Mesenchymal stem cell (in vitro differentiated cells and primary cell): ENCODE data around the gene RERE.
"Not testable (repeated sequence)": the region's sequence is repeated elsewhere in the genome, so short reads cannot be mapped to it uniquely, and the experiment has no call there.

Experiments used
- DNase-seq: peaks from one replicate; pipeline ENCODE4 v3.0.0-alpha.2; 2013
- H2AFZ ChIP-seq: one replicate; pipeline ENCODE4 v1.6.1; 2013; ENCODE audit warnings: low read depth, mild to moderate bottlenecking, control low read depth, inconsistent platforms, low read length, moderate library complexity
- H2AK5ac ChIP-seq: 2 replicates; pipeline ENCODE4 v1.6.1; 2013; ENCODE audit warnings: low read length, moderate library complexity, mild to moderate bottlenecking, inconsistent platforms; ENCODE audit not compliant: severe bottlenecking
- H2BK120ac ChIP-seq: one replicate; pipeline ENCODE4 v1.6.1; 2013; ENCODE audit warnings: low read depth, mild to moderate bottlenecking, inconsistent platforms, low read length, moderate library complexity
- H2BK12ac ChIP-seq, 2 experiments: one replicate each; pipeline ENCODE4 v1.6.1; 2013; ENCODE audit warnings: inconsistent platforms in 2 of 2, low read length in 2 of 2, mild to moderate bottlenecking in 2 of 2, moderate library complexity in 2 of 2, control low read depth in 1 of 2
- H2BK15ac ChIP-seq: one replicate; pipeline ENCODE4 v1.6.1; 2013; ENCODE audit warnings: mild to moderate bottlenecking, low read depth, inconsistent platforms; ENCODE audit not compliant: poor library complexity, severe bottlenecking
- H2BK5ac ChIP-seq: 2 replicates; pipeline ENCODE4 v1.6.1; 2013; ENCODE audit warnings: low read depth, mild to moderate bottlenecking, low read length, control low read depth, inconsistent platforms; ENCODE audit not compliant: poor library complexity, severe bottlenecking
- H3K14ac ChIP-seq, 2 experiments: one replicate each; pipeline ENCODE4 v1.6.1; 2013; ENCODE audit warnings: inconsistent platforms in 2 of 2, low read length in 2 of 2, control low read depth in 1 of 2, mild to moderate bottlenecking in 1 of 2, moderate library complexity in 1 of 2
- H3K18ac ChIP-seq, 2 experiments: one replicate each; pipeline ENCODE4 v1.6.1; 2013; ENCODE audit warnings: inconsistent platforms in 2 of 2, low read length in 2 of 2, control low read depth in 1 of 2, low read depth in 1 of 2, mild to moderate bottlenecking in 1 of 2
- H3K23ac ChIP-seq, 2 experiments: one replicate each; pipeline ENCODE4 v1.6.1; 2013; ENCODE audit warnings: inconsistent platforms in 2 of 2, low read length in 2 of 2, mild to moderate bottlenecking in 2 of 2, moderate library complexity in 2 of 2, control low read depth in 1 of 2
- H3K27ac ChIP-seq: 2 replicates; pipeline ENCODE4 v1.5.1; 2013; ENCODE audit warnings: mild to moderate bottlenecking, moderate library complexity, low read length, control low read depth, inconsistent platforms; ENCODE audit not compliant: poor library complexity, severe bottlenecking
- H3K27me3 ChIP-seq, 2 experiments: 2 replicates each; pipeline versions ENCODE4 v1.6.1 to v1.7.0; 2013; ENCODE audit warnings: low read length in 2 of 2, mild to moderate bottlenecking in 2 of 2, moderate library complexity in 2 of 2, control low read depth in 1 of 2, inconsistent platforms in 1 of 2; ENCODE audit not compliant: control insufficient read depth in 1 of 2, insufficient read depth in 1 of 2
- H3K36me3 ChIP-seq, 2 experiments: 2 replicates each; pipeline versions ENCODE4 v1.6.1 to v1.7.0; 2013; ENCODE audit warnings: low read length in 2 of 2, control low read depth in 1 of 2, inconsistent platforms in 1 of 2, low read depth in 1 of 2, mild to moderate bottlenecking in 1 of 2; ENCODE audit not compliant: insufficient read depth in 2 of 2, control insufficient read depth in 1 of 2
- H3K4ac ChIP-seq, 2 experiments: one replicate each; pipeline ENCODE4 v1.6.1; 2013; ENCODE audit warnings: inconsistent platforms in 2 of 2, low read length in 2 of 2, mild to moderate bottlenecking in 2 of 2, moderate library complexity in 2 of 2, control low read depth in 1 of 2, low read depth in 1 of 2
- H3K4me1 ChIP-seq: 2 replicates; pipeline ENCODE4 v1.6.1; 2013; ENCODE audit warnings: low read depth, low read length, control low read depth; ENCODE audit not compliant: control insufficient read depth, insufficient read depth
- H3K4me2 ChIP-seq: 2 replicates; pipeline ENCODE4 v1.6.1; 2013; ENCODE audit warnings: low read length, mild to moderate bottlenecking, inconsistent platforms; ENCODE audit not compliant: poor library complexity, severe bottlenecking
- H3K4me3 ChIP-seq, 2 experiments: 2 replicates each; pipeline versions ENCODE4 v1.5.1 to v1.7.0; 2013; ENCODE audit warnings: low read length in 2 of 2, mild to moderate bottlenecking in 2 of 2, control low read depth in 1 of 2, low read depth in 1 of 2; ENCODE audit not compliant: insufficient read depth in 1 of 2
- H3K79me1 ChIP-seq: replicated peaks from 2 replicates; pipeline ENCODE4 v1.6.1; 2013; ENCODE audit warnings: mild to moderate bottlenecking, control low read depth, low read length, inconsistent platforms; ENCODE audit not compliant: poor library complexity, severe bottlenecking
- H3K9ac ChIP-seq: 2 replicates; pipeline ENCODE4 v1.7.0; 2013; ENCODE audit warnings: mild to moderate bottlenecking, low read length, moderate library complexity
- H3K9me3 ChIP-seq: 2 replicates; pipeline ENCODE4 v1.7.0; 2013; ENCODE audit warnings: mild to moderate bottlenecking, low read length; ENCODE audit not compliant: control insufficient read depth
- H4K8ac ChIP-seq: one replicate; pipeline ENCODE4 v1.6.1; 2013; ENCODE audit warnings: inconsistent platforms, mild to moderate bottlenecking, low read length, moderate library complexity
- H4K91ac ChIP-seq: one replicate; pipeline ENCODE4 v1.6.1; 2013; ENCODE audit warnings: mild to moderate bottlenecking, low read length, inconsistent platforms
- WGBS: methylation state at CpG from one replicate; pipeline ENCODE4 v1.1.7; 2013; ENCODE audit warnings: mixed read lengths; 5-methylcytosine and 5-hydroxymethylcytosine counted together

The RERE gene

GRCh38 chr1:8619419-8619818, 198.0 kb downstream of the RERE start:
- H2AK5ac ChIP-seq, H3K4me2 ChIP-seq, H2BK15ac ChIP-seq, DNase-seq, H3K23ac ChIP-seq, H3K27ac ChIP-seq, H3K4me3 ChIP-seq, H2AFZ ChIP-seq, H3K9ac ChIP-seq, H3K27me3 ChIP-seq, H3K4ac ChIP-seq, H3K4me1 ChIP-seq, H4K91ac ChIP-seq, H2BK12ac ChIP-seq, H3K18ac ChIP-seq, H3K9me3 ChIP-seq, H3K36me3 ChIP-seq, H2BK120ac ChIP-seq, H3K14ac ChIP-seq, H2BK5ac ChIP-seq, H4K8ac ChIP-seq, H3K79me1 ChIP-seq: not testable (repeated sequence)
- 17% methylated on average over 1 of the region's 2 CpGs for WGBS

GRCh38 chr1:8616791-8617190, 200.6 kb downstream of the RERE start:
- not testable (repeated sequence) for H4K91ac ChIP-seq, H3K4ac ChIP-seq, H3K9me3 ChIP-seq, H3K14ac ChIP-seq, H3K4me2 ChIP-seq, H2AK5ac ChIP-seq, H4K8ac ChIP-seq, H3K27me3 ChIP-seq, H3K4me1 ChIP-seq, H3K9ac ChIP-seq, H3K18ac ChIP-seq, H3K36me3 ChIP-seq, H2BK120ac ChIP-seq, H2BK5ac ChIP-seq, H3K23ac ChIP-seq, H3K27ac ChIP-seq, H2AFZ ChIP-seq, H2BK15ac ChIP-seq, H2BK12ac ChIP-seq, H3K4me3 ChIP-seq
- peak; percentile 92 for DNase-seq
- peaks cover 14% of the 10 kb centered on the region for H3K79me1 ChIP-seq
- WGBS: 18% methylated on average over 6 of the region's 8 CpGs

- H4K8ac ChIP-seq, H3K4ac ChIP-seq, H2AK5ac ChIP-seq, H3K27ac ChIP-seq, H2AFZ ChIP-seq, DNase-seq, H3K18ac ChIP-seq, H3K36me3 ChIP-seq, H4K91ac ChIP-seq, H3K27me3 ChIP-seq, H3K9me3 ChIP-seq, H2BK5ac ChIP-seq, H3K23ac ChIP-seq, H3K9ac ChIP-seq, H2BK12ac ChIP-seq, H3K4me2 ChIP-seq, H3K4me3 ChIP-seq, H3K4me1 ChIP-seq, H2BK15ac ChIP-seq, H2BK120ac ChIP-seq, H3K14ac ChIP-seq: not testable (repeated sequence)
- WGBS: 70% methylated on average over 3 of the region's 3 CpGs
- H3K79me1 ChIP-seq: peaks cover 26% of the 10 kb centered on the region
These were observed 205.6 kb downstream of the RERE start for GRCh38 chr1:8611634-8612515.

GRCh38 chr1:8607906-8608305, 209.5 kb downstream of the RERE start:
- Histone ChIP-seq H2BK120ac (no peak overlapping the region), H3K4me1 (peaks cover 3% of the 10 kb centered on the region), H3K23ac (no peak overlapping the region), H3K14ac (no peak overlapping the region), H3K4me2 (no peak overlapping the region), H3K27me3 (no peaks in the 10 kb centered on the region), H3K9me3 (no peaks in the 10 kb centered on the region), H2AFZ (no peak overlapping the region), H2BK12ac (no peak overlapping the region), H3K18ac (no peak overlapping the region), H4K8ac (no peak overlapping the region), H3K27ac (no peak overlapping the region), H4K91ac (no peak overlapping the region), H2AK5ac (no peak overlapping the region), H3K4me3 (no peak overlapping the region), H3K79me1 (peaks cover 22% of the 10 kb centered on the region), H3K36me3 (no peaks in the 10 kb centered on the region), H2BK15ac (no peak overlapping the region), H2BK5ac (no peak overlapping the region), H3K4ac (no peak overlapping the region), H3K9ac (no peak overlapping the region)
- DNase-seq: no peak
- 96% methylated on average over 4 of the region's 5 CpGs for WGBS
